Gastroesophageal sphincter (tissue), 4 donors: Measurements from ENCODE around the gene HGFAC. TPM values are rescaled to one million over a fixed set of nuclear protein-coding genes. Genes with fewer than 3 reads are reported as not detected.

ENCODE experiments used
- ATAC-seq: fragments of 150-250 bp; one replicate; pipeline ENCODE4 v1.9.1; 2016; ENCODE audit warnings: mild to moderate bottlenecking, moderate library complexity
- H3K27ac ChIP-seq, 4 donors: fragments of 200-600 bp; sonication (generic) in 3 of 4; 1 replicate in 3 of 4; 2 replicates in 1 of 4; pipeline ENCODE4 v1.5.1; 2016 to 2019
- H3K27me3 ChIP-seq: fragments of 200-600 bp; sonication (generic); one replicate; pipeline ENCODE4 v1.5.1; 2019
- H3K36me3 ChIP-seq, 2 donors: fragments of 200-600 bp; sonication (generic); one replicate each; pipeline ENCODE4 v1.5.1; 2019; ENCODE audit warnings: control low read depth in 1 of 2
- H3K4me1 ChIP-seq, 3 donors: fragments of 200-600 bp; sonication (generic); 1 replicate in 2 of 3; 2 replicates in 1 of 3; pipeline ENCODE4 v1.5.1; 2016 to 2019; ENCODE audit warnings: control low read depth in 2 of 3
- H3K4me3 ChIP-seq, 2 donors: fragments of 200-600 bp; sonication (generic); one replicate each; pipeline ENCODE4 v1.5.1; 2019; ENCODE audit warnings: mild to moderate bottlenecking in 1 of 2, moderate library complexity in 1 of 2
- H3K9me3 ChIP-seq, 3 donors: fragments of 200-600 bp; sonication (generic); one replicate each; pipeline ENCODE4 v1.5.1; 2017 to 2019; ENCODE audit warnings: control low read depth in 2 of 3
- EP300 ChIP-seq: sonication (generic); formaldehyde crosslinking; IDR thresholded peaks from one replicate; pipeline ENCODE4 v1.6.1; 2017; ENCODE audit warnings: antibody characterized with exemption, mild to moderate bottlenecking
- POLR2A ChIP-seq, 2 donors: fragments of 450-650 bp; IDR thresholded peaks; one replicate each; pipeline ENCODE4 v1.6.1; 2017; ENCODE audit warnings: antibody characterized with exemption in 2 of 2, mild to moderate bottlenecking in 2 of 2, moderate library complexity in 1 of 2
- POLR2AphosphoS5 ChIP-seq: sonication (generic); formaldehyde crosslinking; IDR thresholded peaks from one replicate; pipeline ENCODE4 v1.6.1; 2017; ENCODE audit warnings: antibody characterized with exemption
- WGBS, 2 donors: methylation state at CpG; one replicate each; pipeline ENCODE4 v1.1.5; 2018; ENCODE audit warnings: low coverage in 1 of 2; 5-methylcytosine and 5-hydroxymethylcytosine counted together
- total RNA-seq, 4 donors: library from RNA; depleted of rRNA; stranded (reverse); fragments of >200 nt; gene quantifications; one replicate each; pipeline ENCODE4 v1.1.0, GENCODE V29; 2016
- TF ChIP-seq, protein P1 (sequence below), 4 experiments: fragments of 200-600 bp in 2 of 4; fragments of 450-650 bp in 2 of 4; sonication (generic) in 1 of 4; IDR thresholded peaks; one replicate each; pipeline ENCODE4 v1.5.1; 2017 to 2019; ENCODE audit warnings: antibody characterized with exemption in 4 of 4, mild to moderate bottlenecking in 2 of 4, moderate library complexity in 2 of 4

HGFAC gene
- total RNA-seq, 4 donors from 2014 or later = 0.13 to 1.8 (median 0.62) TPM; not detected in 1

DNA sequence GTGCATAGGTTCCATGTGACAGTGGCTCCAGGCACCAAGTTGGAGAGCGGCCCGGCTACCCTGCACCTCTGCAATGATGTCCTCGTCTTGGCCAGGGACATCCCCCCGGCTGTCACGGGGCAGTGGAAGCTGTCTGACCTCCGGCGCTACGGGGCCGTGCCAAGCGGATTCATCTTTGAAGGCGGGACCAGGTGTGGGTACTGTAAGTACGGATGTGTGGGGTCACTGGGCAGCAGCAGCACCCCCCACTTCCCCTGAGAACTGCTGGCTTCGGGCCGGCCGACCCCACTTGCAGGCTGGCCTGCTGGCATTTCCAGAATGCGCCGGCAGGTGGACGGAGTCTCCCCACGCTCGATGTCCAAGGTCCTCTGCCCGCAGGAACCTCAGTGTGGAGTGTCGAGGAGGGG is 34.6 kb downstream of the HGFAC start:
- 83% methylated on average over 7 of the region's 22 CpGs; no CpG with 5 or more reads in 1 of the 2 donors for WGBS, 2 donors
- Histone ChIP-seq H3K9me3 (no peaks in the 10 kb centered on the region), H3K27ac (no peak overlapping the region), H3K4me1 (peaks cover 0 to 11% (median 0%) of the 10 kb centered on the region in 3 donors), H3K27me3 (peaks cover 78% of the 10 kb centered on the region), H3K4me3 (no peak overlapping the region), H3K36me3 (no peaks in the 10 kb centered on the region)
- no peak for TF ChIP-seq EP300
- no peak for TF ChIP-seq POLR2AphosphoS5
- TF ChIP-seq, protein P1, sequence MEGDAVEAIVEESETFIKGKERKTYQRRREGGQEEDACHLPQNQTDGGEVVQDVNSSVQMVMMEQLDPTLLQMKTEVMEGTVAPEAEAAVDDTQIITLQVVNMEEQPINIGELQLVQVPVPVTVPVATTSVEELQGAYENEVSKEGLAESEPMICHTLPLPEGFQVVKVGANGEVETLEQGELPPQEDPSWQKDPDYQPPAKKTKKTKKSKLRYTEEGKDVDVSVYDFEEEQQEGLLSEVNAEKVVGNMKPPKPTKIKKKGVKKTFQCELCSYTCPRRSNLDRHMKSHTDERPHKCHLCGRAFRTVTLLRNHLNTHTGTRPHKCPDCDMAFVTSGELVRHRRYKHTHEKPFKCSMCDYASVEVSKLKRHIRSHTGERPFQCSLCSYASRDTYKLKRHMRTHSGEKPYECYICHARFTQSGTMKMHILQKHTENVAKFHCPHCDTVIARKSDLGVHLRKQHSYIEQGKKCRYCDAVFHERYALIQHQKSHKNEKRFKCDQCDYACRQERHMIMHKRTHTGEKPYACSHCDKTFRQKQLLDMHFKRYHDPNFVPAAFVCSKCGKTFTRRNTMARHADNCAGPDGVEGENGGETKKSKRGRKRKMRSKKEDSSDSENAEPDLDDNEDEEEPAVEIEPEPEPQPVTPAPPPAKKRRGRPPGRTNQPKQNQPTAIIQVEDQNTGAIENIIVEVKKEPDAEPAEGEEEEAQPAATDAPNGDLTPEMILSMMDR (IDR thresholded peaks at IDR 0.05) = no peak
- no peak for TF ChIP-seq POLR2A (IDR thresholded peaks at IDR 0.05)
- no peak for ATAC-seq

DNA sequence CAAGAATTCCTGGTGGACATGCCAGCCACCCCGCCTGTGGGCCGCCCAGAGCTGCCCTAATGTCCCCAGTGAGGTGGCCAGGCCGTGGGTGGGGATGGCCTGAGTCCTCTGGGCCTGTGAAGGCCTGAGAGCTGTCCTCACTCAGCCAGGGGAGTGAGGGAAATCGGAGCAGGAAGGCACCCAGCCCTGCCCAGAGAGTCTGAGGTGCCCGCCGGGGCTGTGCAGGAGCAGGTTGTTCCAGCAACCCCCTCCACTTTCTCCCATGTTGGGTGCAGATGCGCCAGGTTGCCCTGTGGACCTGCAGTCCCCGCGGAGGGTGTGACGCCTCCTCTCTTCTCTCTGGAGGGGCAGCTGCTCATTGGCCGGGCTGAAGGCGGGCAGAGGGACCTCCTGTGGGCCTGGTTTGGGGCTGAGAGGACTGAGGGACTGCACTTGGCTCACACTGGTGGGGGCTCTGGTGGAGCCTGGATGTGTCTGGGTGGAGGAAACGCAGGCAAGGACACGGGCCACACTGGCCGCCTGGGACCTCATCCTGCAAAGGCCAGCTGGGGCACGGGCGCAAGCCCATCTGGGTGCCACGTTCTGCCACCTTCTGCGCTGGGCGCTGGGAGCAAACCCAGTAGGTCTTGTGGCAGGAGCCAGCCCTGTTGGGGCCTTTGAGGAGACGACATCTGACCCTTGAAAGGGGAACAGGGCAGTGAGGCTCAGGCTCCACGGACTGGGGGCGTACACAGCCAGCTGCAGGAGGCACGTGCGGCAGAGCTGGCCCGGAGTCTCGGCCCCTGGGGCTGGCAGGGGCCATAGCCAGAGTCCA is 35.4 kb downstream of the HGFAC start:
- ATAC-seq = no peak
- H3K9me3 ChIP-seq = no peaks in the 10 kb centered on the region
- peaks cover 0 to 11% (median 0%) of the 10 kb centered on the region in 3 donors for H3K4me1 ChIP-seq
- peaks cover 78% of the 10 kb centered on the region for H3K27me3 ChIP-seq
- no peak overlapping the region for H3K27ac ChIP-seq
- no peak overlapping the region for H3K4me3 ChIP-seq
- WGBS, 2 donors = 90% methylated on average over 2 of the region's 27 CpGs; no CpG with 5 or more reads in 1 of the 2 donors
- H3K36me3 ChIP-seq = no peaks in the 10 kb centered on the region
- TF ChIP-seq POLR2AphosphoS5 (no peak), POLR2A (IDR thresholded peaks at IDR 0.05) (no peak), EP300 (no peak)
- TF ChIP-seq, protein P1 (IDR thresholded peaks at IDR 0.05) = no peak

DNA sequence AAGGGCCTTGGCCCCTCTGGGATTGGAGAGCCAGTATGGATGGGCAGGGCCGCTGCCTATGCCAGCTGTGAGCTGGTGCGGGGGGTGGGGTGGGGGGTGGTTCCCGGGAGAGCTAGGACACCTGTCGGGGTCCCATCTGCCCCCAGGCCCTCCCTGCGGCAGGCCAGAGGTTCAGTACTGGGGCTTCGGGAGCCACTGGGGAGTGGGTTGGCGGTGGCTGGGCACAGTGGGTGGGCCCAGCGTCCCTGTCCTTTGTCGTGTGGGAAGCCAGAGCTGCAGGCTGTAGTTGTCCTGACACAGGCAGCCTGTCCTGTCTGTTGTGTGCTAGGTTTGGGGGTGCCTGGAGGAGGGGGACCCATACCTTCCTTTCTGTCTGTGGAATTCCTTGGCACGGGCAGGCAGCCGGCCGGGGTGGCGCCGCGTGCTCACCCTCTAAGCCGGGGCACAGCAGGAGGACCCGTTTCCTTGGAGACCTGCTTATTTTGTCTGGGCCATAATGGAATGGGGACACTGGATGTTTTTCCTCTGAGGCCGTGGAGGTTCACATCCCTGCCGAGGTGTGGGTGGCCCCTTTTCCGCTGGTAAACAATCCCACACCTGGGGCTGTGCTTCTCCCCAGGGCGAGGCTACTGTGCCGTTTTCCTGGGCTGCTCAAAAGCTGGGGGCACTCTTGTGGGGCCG is 36.1 kb downstream of the HGFAC start:
- no peak for ATAC-seq
- WGBS, 2 donors = no CpG with 5 or more reads among the region's 23 CpGs
- Histone ChIP-seq H3K27me3 (peaks cover 78% of the 10 kb centered on the region), H3K36me3 (no peaks in the 10 kb centered on the region), H3K4me1 (peaks cover 0 to 11% (median 0%) of the 10 kb centered on the region in 3 donors), H3K4me3 (no peak overlapping the region), H3K27ac (no peak overlapping the region), H3K9me3 (no peaks in the 10 kb centered on the region)
- TF ChIP-seq POLR2A (IDR thresholded peaks at IDR 0.05) (no peak), EP300 (no peak), POLR2AphosphoS5 (no peak)
- TF ChIP-seq, protein P1 (IDR thresholded peaks at IDR 0.05) = no peak

DNA sequence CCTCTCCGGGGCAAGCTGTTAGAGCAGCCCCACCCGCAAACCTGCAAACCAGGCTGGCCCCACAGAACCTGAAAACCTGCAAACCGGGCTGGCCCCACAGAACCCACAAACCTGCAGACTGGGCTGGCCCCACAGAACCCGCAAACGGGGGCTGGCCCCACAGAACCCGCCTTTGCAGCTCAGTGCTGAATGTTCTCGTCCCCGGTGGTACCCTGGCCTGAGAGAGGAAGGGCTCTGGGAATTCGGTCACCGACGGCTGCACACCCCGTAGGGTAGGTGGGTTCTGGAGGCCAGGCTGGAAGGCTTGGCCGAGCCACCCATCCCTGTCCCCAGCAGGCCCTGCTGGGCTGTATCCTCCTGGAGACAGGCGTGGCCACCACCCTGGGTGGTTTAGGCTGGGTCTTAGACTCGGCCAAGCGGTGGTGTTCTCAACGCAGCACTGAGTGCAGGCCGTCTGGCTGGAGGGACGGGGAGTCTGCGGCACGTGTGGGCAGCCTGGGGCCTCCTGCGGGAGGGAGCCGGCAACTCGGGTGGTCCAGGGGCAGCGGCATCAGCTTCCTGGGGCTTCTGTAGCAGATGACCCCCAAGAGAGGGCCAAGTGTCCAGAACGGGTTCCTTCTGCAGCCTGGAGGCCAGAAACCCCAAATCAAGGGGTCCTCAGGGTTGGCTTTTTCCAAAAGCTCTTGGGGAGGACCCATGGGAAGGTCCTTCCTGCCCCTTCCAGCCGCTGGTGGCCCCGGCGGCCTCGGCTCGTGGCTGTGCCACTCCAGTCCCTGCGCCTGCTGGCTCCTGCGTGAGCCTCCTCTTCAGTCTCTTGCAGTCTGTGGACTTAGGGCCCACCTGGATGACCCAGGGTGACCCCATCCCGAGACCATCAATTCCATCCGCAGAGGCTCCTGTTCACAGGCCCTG is 36.9 kb downstream of the HGFAC start:
- Histone ChIP-seq H3K9me3 (no peaks in the 10 kb centered on the region), H3K27me3 (peaks cover 76% of the 10 kb centered on the region), H3K27ac (no peak overlapping the region), H3K36me3 (no peaks in the 10 kb centered on the region), H3K4me1 (peaks cover 0 to 16% (median 0%) of the 10 kb centered on the region in 3 donors), H3K4me3 (no peak overlapping the region)
- WGBS, 2 donors = 100% methylated on average over 1 of the region's 35 CpGs; no CpG with 5 or more reads in 1 of the 2 donors
- TF ChIP-seq, protein P1 (IDR thresholded peaks at IDR 0.05) = no peak
- no peak for TF ChIP-seq POLR2AphosphoS5
- TF ChIP-seq POLR2A (IDR thresholded peaks at IDR 0.05) = no peak
- TF ChIP-seq EP300 = no peak
- no peak for ATAC-seq
